Measurements from ENCODE around the gene EFNA5. TPM values are rescaled to one million over a fixed set of nuclear protein-coding genes. Genes with fewer than 3 reads are reported as not detected.

Gene EFNA5
- total and polyA plus RNA-seq, 2 of the 13 experiments (the other 11 are each of a cell fraction or from before 2014, with no cell fraction given), result not detected

DNA sequence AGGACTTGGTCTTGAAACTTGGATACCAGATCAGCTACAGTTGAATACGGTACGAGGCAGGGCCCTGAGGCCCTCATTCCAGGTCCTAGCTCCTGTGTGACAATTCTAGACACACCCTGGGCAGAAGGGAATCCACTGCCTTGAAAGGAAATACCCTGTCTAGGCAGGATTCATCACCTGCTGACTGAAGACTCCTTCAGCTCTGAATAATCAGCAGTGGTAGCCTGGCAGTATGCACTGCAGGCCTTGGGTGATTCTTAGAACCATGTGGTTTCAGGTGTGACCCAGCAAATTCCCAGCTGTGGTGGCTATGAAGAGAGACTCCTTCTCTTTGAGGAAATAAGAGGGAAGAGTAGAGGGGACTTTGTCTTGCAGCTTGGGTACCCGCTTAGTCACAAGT is 17.2 kb upstream of the EFNA5 start:
- CTCF ChIA-PET (ENCODE audit: low intra/inter-chr PET ratio, low total read pairs), result no interaction called here
- POLR2A ChIA-PET, result no interaction called here
- no peak overlapping the region for H2AFZ ChIP-seq (ENCODE audit: low read length)
- H3K27ac ChIP-seq (ENCODE audit: extremely low read length, insufficient read depth, low read length), result no peak overlapping the region
- H3K4me2 ChIP-seq (ENCODE audit: low read depth, low read length), result no peak overlapping the region
- intact Hi-C loops (cut with micrococcal nuclease; ENCODE audit: unreplicated experiment), result no loop called here
- no peaks in the 10 kb centered on the region for H3K9me3 ChIP-seq (ENCODE audit: low read length)
- no peaks in the 10 kb centered on the region; a peak in 1 of 5 replicates for H3K27me3 ChIP-seq (ENCODE audit: control insufficient read depth in 1 of 2, insufficient read depth in 2 of 2, low read length in 2 of 2)
- FAIRE-seq, result no peak
- no peaks in the 10 kb centered on the region for H3K4me1 ChIP-seq (ENCODE audit: insufficient read depth, low read length)
- TF ChIP-seq, protein P1, sequence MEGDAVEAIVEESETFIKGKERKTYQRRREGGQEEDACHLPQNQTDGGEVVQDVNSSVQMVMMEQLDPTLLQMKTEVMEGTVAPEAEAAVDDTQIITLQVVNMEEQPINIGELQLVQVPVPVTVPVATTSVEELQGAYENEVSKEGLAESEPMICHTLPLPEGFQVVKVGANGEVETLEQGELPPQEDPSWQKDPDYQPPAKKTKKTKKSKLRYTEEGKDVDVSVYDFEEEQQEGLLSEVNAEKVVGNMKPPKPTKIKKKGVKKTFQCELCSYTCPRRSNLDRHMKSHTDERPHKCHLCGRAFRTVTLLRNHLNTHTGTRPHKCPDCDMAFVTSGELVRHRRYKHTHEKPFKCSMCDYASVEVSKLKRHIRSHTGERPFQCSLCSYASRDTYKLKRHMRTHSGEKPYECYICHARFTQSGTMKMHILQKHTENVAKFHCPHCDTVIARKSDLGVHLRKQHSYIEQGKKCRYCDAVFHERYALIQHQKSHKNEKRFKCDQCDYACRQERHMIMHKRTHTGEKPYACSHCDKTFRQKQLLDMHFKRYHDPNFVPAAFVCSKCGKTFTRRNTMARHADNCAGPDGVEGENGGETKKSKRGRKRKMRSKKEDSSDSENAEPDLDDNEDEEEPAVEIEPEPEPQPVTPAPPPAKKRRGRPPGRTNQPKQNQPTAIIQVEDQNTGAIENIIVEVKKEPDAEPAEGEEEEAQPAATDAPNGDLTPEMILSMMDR (CRISPR knock-in tag; IDR thresholded peaks at IDR 0.05), result no peak
- TF ChIP-seq BRD4 (CRISPR knock-in tag; IDR thresholded peaks at IDR 0.05), result no peak
- no peak for TF ChIP-seq JUN (CRISPR knock-in tag; IDR thresholded peaks at IDR 0.05)
- TF ChIP-seq ELF4 (CRISPR knock-in tag; IDR thresholded peaks at IDR 0.05; ENCODE audit: borderline replicate concordance), result no peak
- no peak for TF ChIP-seq ZNF644 (CRISPR knock-in tag; IDR thresholded peaks at IDR 0.05; ENCODE audit: low read depth)
- TF ChIP-seq, protein P2, sequence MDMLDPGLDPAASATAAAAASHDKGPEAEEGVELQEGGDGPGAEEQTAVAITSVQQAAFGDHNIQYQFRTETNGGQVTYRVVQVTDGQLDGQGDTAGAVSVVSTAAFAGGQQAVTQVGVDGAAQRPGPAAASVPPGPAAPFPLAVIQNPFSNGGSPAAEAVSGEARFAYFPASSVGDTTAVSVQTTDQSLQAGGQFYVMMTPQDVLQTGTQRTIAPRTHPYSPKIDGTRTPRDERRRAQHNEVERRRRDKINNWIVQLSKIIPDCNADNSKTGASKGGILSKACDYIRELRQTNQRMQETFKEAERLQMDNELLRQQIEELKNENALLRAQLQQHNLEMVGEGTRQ (IDR thresholded peaks at IDR 0.05; ENCODE audit: low read depth, low read length), result no peak
- TF ChIP-seq, protein P2 (CRISPR knock-in tag; IDR thresholded peaks at IDR 0.05; ENCODE audit: borderline replicate concordance), result no peak
- TF ChIP-seq, protein P3, sequence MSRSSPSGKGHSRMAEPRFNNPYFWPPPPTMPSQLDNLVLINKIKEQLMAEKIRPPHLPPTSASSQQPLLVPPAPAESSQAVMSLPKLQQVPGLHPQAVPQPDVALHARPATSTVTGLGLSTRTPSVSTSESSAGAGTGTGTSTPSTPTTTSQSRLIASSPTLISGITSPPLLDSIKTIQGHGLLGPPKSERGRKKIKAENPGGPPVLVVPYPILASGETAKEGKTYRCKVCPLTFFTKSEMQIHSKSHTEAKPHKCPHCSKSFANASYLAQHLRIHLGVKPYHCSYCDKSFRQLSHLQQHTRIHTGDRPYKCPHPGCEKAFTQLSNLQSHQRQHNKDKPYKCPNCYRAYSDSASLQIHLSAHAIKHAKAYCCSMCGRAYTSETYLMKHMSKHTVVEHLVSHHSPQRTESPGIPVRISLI (CRISPR knock-in tag; IDR thresholded peaks at IDR 0.05; ENCODE audit: borderline replicate concordance), result no peak
- H3K9ac ChIP-seq (ENCODE audit: insufficient read depth, low read depth, low read length), result no peak overlapping the region
- no peaks in the 10 kb centered on the region for H3K79me2 ChIP-seq (ENCODE audit: insufficient read depth, low read length)
- no peak overlapping the region for H3K4me3 ChIP-seq (replicated peaks in 1 of 3; ENCODE audit: insufficient read depth in 1 of 3, low read depth in 2 of 3, low read length in 3 of 3)
- no peak for DNase-seq (ENCODE audit: low spot score)
- no peaks in the 10 kb centered on the region for H4K20me1 ChIP-seq (ENCODE audit: insufficient read depth, low read length)
- WGBS (ENCODE audit: low lambda C conversion rate), result 0% methylated on average over 1 of the region's 3 CpGs
- in situ Hi-C loops (cut with HindIII; ENCODE audit: extremely low pct_ligation_motif_present, low pct_unique_long_range_greater_than_20kb), result no loop called here
- no TSS peak for BruUV-seq (replicated peaks)
- H3K36me3 ChIP-seq (replicated peaks in 1 of 2; ENCODE audit: control insufficient read depth in 1 of 2, insufficient read depth in 2 of 2, low read length in 2 of 2), result no peaks in the 10 kb centered on the region
- ATAC-seq, result no peak

Data from HepG2 (cell line).